HG03025 (cell line): ENCODE results near the gene DCC.

Source experiments
- ATAC-seq: cut with Tn5 transposase; IDR thresholded peaks from one replicate; pipeline ENCODE4 v1.9.1; 2021; ENCODE audit warnings: mild to moderate bottlenecking, moderate library complexity; ENCODE audit not compliant: unreplicated experiment, low FRiP score

The DCC gene

GRCh38 chr18:52874774-52875173 lies 534.8 kb downstream of the DCC start:
- ATAC-seq = no peak

GRCh38 chr18:52875725-52876124 lies 535.7 kb downstream of the DCC start:
- ATAC-seq = no peak

- ATAC-seq = no peak
These were observed 548.0 kb downstream of the DCC start for GRCh38 chr18:52888014-52888413.

GRCh38 chr18:52894801-52895200 lies 554.8 kb downstream of the DCC start:
- no peak for ATAC-seq

- no peak for ATAC-seq
These were observed 557.9 kb downstream of the DCC start for GRCh38 chr18:52897611-52898484.

GRCh38 chr18:52898485-52899058 lies 558.6 kb downstream of the DCC start:
- ATAC-seq = no peak

- ATAC-seq = no peak
These were observed 562.2 kb downstream of the DCC start for GRCh38 chr18:52902188-52902587.

- no peak for ATAC-seq
These were observed 563.9 kb downstream of the DCC start for GRCh38 chr18:52903857-52904256.

GRCh38 chr18:52907543-52908308 lies 567.7 kb downstream of the DCC start:
- no peak for ATAC-seq

- no peak for ATAC-seq
These were observed 574.2 kb downstream of the DCC start for GRCh38 chr18:52914148-52914547.

- no peak for ATAC-seq
These were observed 580.7 kb downstream of the DCC start for GRCh38 chr18:52920665-52921064.

- ATAC-seq = no peak
These were observed 593.4 kb downstream of the DCC start for GRCh38 chr18:52933356-52933755.

GRCh38 chr18:52936931-52937330 lies 596.9 kb downstream of the DCC start:
- no peak for ATAC-seq

GRCh38 chr18:52937840-52938239 lies 597.8 kb downstream of the DCC start:
- no peak for ATAC-seq

- no peak for ATAC-seq
These were observed 605.6 kb downstream of the DCC start for GRCh38 chr18:52945552-52945951.

GRCh38 chr18:52948868-52949444 lies 609.0 kb downstream of the DCC start:
- ATAC-seq = no peak

GRCh38 chr18:52950155-52950554 lies 610.2 kb downstream of the DCC start:
- ATAC-seq = no peak

GRCh38 chr18:52953387-52953786 lies 613.4 kb downstream of the DCC start:
- no peak for ATAC-seq

- ATAC-seq = no peak
These were observed 623.5 kb downstream of the DCC start for GRCh38 chr18:52963481-52963880.

- ATAC-seq = no peak
These were observed 630.7 kb downstream of the DCC start for GRCh38 chr18:52970686-52971085.

GRCh38 chr18:52971097-52971496 lies 631.1 kb downstream of the DCC start:
- ATAC-seq = no peak
